ENCODE data around the gene MGRN1. TPM values are rescaled to one million over a fixed set of nuclear protein-coding genes. Genes with fewer than 3 reads are reported as not detected.

Gene MGRN1
- total and polyA plus RNA-seq, 2 of the 13 experiments (the other 11 are each of a cell fraction or from before 2014, with no cell fraction given) = 11.9 to 12.6 TPM

DNA sequence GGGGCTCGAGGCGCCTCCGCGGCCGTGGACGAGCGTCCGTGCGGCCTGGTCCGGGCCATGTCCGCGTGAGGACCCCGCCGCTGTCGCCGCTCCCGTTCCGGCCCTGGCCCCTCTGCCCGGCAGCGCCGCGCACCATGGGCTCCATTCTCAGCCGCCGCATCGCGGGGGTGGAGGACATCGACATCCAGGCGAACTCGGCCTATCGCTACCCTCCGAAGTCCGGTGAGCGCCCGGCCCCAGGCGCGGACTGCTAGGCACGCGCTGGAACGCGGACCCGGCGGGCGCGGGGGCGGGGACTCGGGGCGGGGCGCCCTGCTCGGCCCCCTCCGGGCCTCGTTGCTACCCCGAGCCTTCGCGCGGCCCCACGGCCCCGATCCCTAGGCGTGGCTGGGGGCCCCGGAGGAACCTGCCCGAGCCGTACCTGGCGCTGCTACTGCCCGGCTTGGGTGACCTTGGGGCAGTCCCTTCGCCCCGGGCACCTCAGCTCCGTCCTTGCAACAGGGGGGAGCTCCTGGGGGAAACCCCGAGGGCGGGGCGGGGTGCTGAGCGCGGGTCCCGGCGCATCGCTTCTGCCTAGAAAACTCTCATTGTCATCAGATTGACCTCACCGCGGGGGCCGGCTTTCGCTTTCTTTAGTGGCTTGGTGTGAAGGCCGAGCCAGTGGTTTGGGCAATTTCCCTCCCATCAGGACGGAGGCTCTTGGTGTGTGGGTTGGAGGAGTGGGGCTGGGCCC is 367 bp downstream of the MGRN1 start (continued):
- TF ChIP-seq, protein P1, sequence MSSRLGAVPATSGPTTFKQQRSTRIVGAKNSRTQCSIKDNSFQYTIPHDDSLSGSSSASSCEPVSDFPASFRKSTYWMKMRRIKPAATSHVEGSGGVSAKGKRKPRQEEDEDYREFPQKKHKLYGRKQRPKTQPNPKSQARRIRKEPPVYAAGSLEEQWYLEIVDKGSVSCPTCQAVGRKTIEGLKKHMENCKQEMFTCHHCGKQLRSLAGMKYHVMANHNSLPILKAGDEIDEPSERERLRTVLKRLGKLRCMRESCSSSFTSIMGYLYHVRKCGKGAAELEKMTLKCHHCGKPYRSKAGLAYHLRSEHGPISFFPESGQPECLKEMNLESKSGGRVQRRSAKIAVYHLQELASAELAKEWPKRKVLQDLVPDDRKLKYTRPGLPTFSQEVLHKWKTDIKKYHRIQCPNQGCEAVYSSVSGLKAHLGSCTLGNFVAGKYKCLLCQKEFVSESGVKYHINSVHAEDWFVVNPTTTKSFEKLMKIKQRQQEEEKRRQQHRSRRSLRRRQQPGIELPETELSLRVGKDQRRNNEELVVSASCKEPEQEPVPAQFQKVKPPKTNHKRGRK (CRISPR knock-in tag; IDR thresholded peaks at IDR 0.05) = no peak
- TF ChIP-seq ELF1 (CRISPR knock-in tag; IDR thresholded peaks at IDR 0.05) = peak; percentile 16; the same call in 1 of the 2 replicates
- 0 out of 2 replicates have a peak, but pooled peaks have one; percentile 38 for TF ChIP-seq ZNF468 (CRISPR knock-in tag; IDR thresholded peaks at IDR 0.05)
- TF ChIP-seq PHF5A (CRISPR knock-in tag; IDR thresholded peaks at IDR 0.05; ENCODE audit: low read depth, unreplicated experiment) = no peak
- TF ChIP-seq ZNF83 (CRISPR knock-in tag; IDR thresholded peaks at IDR 0.05; ENCODE audit: borderline replicate concordance) = peak; percentile 9; the same call in 1 of the 2 replicates
- TF ChIP-seq, protein P2, sequence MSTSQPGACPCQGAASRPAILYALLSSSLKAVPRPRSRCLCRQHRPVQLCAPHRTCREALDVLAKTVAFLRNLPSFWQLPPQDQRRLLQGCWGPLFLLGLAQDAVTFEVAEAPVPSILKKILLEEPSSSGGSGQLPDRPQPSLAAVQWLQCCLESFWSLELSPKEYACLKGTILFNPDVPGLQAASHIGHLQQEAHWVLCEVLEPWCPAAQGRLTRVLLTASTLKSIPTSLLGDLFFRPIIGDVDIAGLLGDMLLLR (CRISPR knock-in tag; IDR thresholded peaks at IDR 0.05) = peak; percentile 53; the same call in 1 of the 2 replicates
- peak; percentile 35; the same call in 1 of the 2 replicates for TF ChIP-seq RFXAP (CRISPR knock-in tag; IDR thresholded peaks at IDR 0.05; ENCODE audit: borderline replicate concordance)
- TF ChIP-seq, protein P3, sequence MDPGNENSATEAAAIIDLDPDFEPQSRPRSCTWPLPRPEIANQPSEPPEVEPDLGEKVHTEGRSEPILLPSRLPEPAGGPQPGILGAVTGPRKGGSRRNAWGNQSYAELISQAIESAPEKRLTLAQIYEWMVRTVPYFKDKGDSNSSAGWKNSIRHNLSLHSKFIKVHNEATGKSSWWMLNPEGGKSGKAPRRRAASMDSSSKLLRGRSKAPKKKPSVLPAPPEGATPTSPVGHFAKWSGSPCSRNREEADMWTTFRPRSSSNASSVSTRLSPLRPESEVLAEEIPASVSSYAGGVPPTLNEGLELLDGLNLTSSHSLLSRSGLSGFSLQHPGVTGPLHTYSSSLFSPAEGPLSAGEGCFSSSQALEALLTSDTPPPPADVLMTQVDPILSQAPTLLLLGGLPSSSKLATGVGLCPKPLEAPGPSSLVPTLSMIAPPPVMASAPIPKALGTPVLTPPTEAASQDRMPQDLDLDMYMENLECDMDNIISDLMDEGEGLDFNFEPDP (CRISPR knock-in tag; conservative IDR thresholded peaks at IDR 0.05) = no peak
- TF ChIP-seq, protein P4, sequence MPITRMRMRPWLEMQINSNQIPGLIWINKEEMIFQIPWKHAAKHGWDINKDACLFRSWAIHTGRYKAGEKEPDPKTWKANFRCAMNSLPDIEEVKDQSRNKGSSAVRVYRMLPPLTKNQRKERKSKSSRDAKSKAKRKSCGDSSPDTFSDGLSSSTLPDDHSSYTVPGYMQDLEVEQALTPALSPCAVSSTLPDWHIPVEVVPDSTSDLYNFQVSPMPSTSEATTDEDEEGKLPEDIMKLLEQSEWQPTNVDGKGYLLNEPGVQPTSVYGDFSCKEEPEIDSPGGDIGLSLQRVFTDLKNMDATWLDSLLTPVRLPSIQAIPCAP (CRISPR knock-in tag; IDR thresholded peaks at IDR 0.05; ENCODE audit: low read depth) = 0 out of 2 replicates have a peak, but pooled peaks have one; percentile 43
- TF ChIP-seq, protein P5, sequence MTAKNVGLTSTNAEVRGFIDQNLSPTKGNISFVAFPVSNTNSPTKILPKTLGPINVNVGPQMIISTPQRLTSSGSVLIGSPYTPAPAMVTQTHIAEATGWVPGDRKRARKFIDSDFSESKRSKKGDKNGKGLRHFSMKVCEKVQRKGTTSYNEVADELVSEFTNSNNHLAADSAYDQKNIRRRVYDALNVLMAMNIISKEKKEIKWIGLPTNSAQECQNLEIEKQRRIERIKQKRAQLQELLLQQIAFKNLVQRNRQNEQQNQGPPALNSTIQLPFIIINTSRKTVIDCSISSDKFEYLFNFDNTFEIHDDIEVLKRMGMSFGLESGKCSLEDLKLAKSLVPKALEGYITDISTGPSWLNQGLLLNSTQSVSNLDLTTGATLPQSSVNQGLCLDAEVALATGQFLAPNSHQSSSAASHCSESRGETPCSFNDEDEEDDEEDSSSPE (CRISPR knock-in tag; IDR thresholded peaks at IDR 0.05) = peak; percentile 46
- TF ChIP-seq ZNF883 (CRISPR knock-in tag; IDR thresholded peaks at IDR 0.05; ENCODE audit: not compliant biosample characterization) = peak; percentile 64
- peak; percentile 98 for TF ChIP-seq PHF8 (CRISPR knock-in tag; IDR thresholded peaks at IDR 0.05)
- TF ChIP-seq HNF4G (IDR thresholded peaks at IDR 0.05; ENCODE audit: borderline replicate concordance, low read depth, low read length) = no peak
- no peak; the same call in 1 of the 2 replicates for TF ChIP-seq HNF4G (CRISPR knock-in tag; IDR thresholded peaks at IDR 0.05; ENCODE audit: borderline replicate concordance, low read depth)
- TF ChIP-seq GABPB1 (CRISPR knock-in tag; IDR thresholded peaks at IDR 0.05) = peak; percentile 61; the same call in 1 of the 2 replicates
- TF ChIP-seq GFI1 (CRISPR knock-in tag; IDR thresholded peaks at IDR 0.05; ENCODE audit: borderline replicate concordance) = 0 out of 2 replicates have a peak, but pooled peaks have one; percentile 39
- TF ChIP-seq KAT8 (CRISPR knock-in tag; IDR thresholded peaks at IDR 0.05) = no peak
- TF ChIP-seq ZNF24 (IDR thresholded peaks at IDR 0.05) = no peak
- no peak; the same call in 1 of the 2 replicates for TF ChIP-seq ZMAT3 (CRISPR knock-in tag; conservative IDR thresholded peaks at IDR 0.05)
- TF ChIP-seq YEATS4 (CRISPR knock-in tag; IDR thresholded peaks at IDR 0.05; ENCODE audit: borderline replicate concordance) = peak; percentile 80; the same call in 1 of the 2 replicates
- TF ChIP-seq HOXA9 (CRISPR knock-in tag; IDR thresholded peaks at IDR 0.05; ENCODE audit: borderline replicate concordance) = no peak
- no peak for TF ChIP-seq MED1 (CRISPR knock-in tag; IDR thresholded peaks at IDR 0.05)
- TF ChIP-seq IRX3 (CRISPR knock-in tag; IDR thresholded peaks at IDR 0.05; ENCODE audit: borderline replicate concordance, low read depth) = peak; percentile 47; the same call in 1 of the 2 replicates

Data from HepG2 (cell line).